OCI-LY1 (cell line): Measurements from ENCODE around the gene MYOF.

Experiments used
- CTCF ChIP-seq: fragments of 200-600 bp; sonication (generic), shearing (Covaris generic); IDR thresholded peaks from 2 replicates; pipeline ENCODE4 v1.5.1; 2017; ENCODE audit warnings: mild to moderate bottlenecking, antibody characterized with exemption, low read length, moderate library complexity, mixed read lengths
- EZH2 ChIP-seq: fragments of 200-600 bp; sonication (generic), shearing (Covaris generic); IDR thresholded peaks from 2 replicates; pipeline ENCODE4 v1.8.0; 2017; ENCODE audit warnings: borderline replicate concordance, mixed run types, mild to moderate bottlenecking, antibody characterized with exemption, low read length, moderate library complexity, mixed read lengths

DNA sequence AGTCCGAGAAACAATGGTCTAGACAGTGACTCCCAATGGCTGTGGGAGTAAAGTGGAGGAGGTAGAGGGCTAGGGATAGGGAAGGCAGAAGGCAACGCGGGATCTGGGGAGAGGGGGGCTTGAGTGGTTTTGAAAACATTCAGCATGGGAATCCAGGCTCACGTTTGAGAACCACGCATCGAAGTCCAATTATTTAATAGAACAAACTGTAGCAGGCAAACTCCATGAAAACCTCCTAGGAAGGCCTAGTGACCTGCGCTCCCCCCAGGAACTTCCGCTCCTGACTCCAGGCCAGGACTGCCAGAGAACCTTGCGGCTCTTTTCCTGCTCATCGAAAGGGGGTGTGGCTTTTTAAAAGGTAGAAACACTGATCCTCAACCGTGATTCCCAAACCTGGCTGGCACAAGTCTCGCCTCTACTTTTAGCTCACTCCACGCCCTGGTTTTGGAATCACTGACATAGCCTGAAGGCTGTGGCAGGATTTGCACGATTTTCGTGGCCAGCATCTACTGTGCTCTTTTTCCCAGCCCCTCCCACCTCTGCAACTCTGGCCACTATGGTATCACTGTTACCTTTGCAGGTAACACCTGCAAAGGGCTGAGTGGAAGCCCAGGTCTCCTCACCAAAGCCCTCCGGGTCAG lies 43.4 kb downstream of the MYOF start:
- TF ChIP-seq CTCF (no peak), EZH2 (no peak)
